Astrocyte (in vitro differentiated cells and primary cell): ENCODE data around the gene HECW1. TPM values are rescaled to one million over a fixed set of nuclear protein-coding genes. Genes with fewer than 3 reads are reported as not detected.

Experiments
- DNase-seq: peaks from one replicate; pipeline ENCODE4 v3.0.0-alpha.2; 2010; ENCODE audit warnings: low read depth
- FAIRE-seq: peaks from 2 replicates; lab custom pipeline; 2011; peaks lifted over from hg19 to GRCh38; lab: Jason Lieb, UNC
- H2AFZ ChIP-seq: 2 replicates; pipeline ENCODE4 v1.6.0; 2012; ENCODE audit warnings: low read depth, low read length, inconsistent platforms
- H3K27ac ChIP-seq: 2 replicates; pipeline ENCODE4 v1.5.1; 2011; ENCODE audit warnings: low read depth, low read length, inconsistent platforms
- H3K27me3 ChIP-seq: 2 replicates; pipeline ENCODE4 v1.6.0; 2011; ENCODE audit warnings: low read length, inconsistent platforms; ENCODE audit not compliant: insufficient read depth
- H3K36me3 ChIP-seq: 2 replicates; pipeline ENCODE4 v1.5.1; 2011; ENCODE audit warnings: low read length, inconsistent platforms; ENCODE audit not compliant: insufficient read depth
- H3K4me1 ChIP-seq: 2 replicates; pipeline ENCODE4 v1.5.1; 2011; ENCODE audit warnings: low read length, inconsistent platforms; ENCODE audit not compliant: insufficient read depth
- H3K4me2 ChIP-seq: 2 replicates; pipeline ENCODE4 v1.6.0; 2012; ENCODE audit warnings: low read length, inconsistent platforms
- H3K4me3 ChIP-seq: 2 replicates; pipeline ENCODE4 v1.5.1; 2011; ENCODE audit warnings: low read depth, mild to moderate bottlenecking, low read length, inconsistent platforms; ENCODE audit not compliant: insufficient read depth
- H3K79me2 ChIP-seq: 2 replicates; pipeline ENCODE4 v1.6.0; 2012; ENCODE audit warnings: mild to moderate bottlenecking, low read length, inconsistent platforms; ENCODE audit not compliant: insufficient read depth
- H3K9ac ChIP-seq: 2 replicates; pipeline ENCODE4 v1.6.0; 2012; ENCODE audit warnings: mild to moderate bottlenecking, low read length, inconsistent platforms
- H3K9me3 ChIP-seq: 2 replicates; pipeline ENCODE4 v1.5.1; 2012; ENCODE audit warnings: low read depth, mild to moderate bottlenecking, low read length, inconsistent platforms; ENCODE audit not compliant: insufficient read depth
- H4K20me1 ChIP-seq: 2 replicates; pipeline ENCODE4 v1.6.0; 2012; ENCODE audit warnings: low read length, inconsistent platforms; ENCODE audit not compliant: insufficient read depth
- H3K27ac Mint-ChIP-seq: one replicate; pipeline ENCODE4 v1.8.0; 2021; ENCODE audit warnings: mild to moderate bottlenecking, mixed read lengths; ENCODE audit not compliant: unreplicated experiment
- H3K27me3 Mint-ChIP-seq: one replicate; pipeline ENCODE4 v1.8.0; 2021; ENCODE audit warnings: low read depth, mixed read lengths; ENCODE audit not compliant: unreplicated experiment
- H3K36me3 Mint-ChIP-seq: one replicate; pipeline ENCODE4 v1.8.0; 2021; ENCODE audit warnings: low read depth, mixed read lengths; ENCODE audit not compliant: unreplicated experiment
- H3K4me1 Mint-ChIP-seq: one replicate; pipeline ENCODE4 v1.8.0; 2021; ENCODE audit warnings: low read depth, mixed read lengths; ENCODE audit not compliant: unreplicated experiment
- H3K4me3 Mint-ChIP-seq: one replicate; pipeline ENCODE4 v1.8.0; 2021; ENCODE audit warnings: mild to moderate bottlenecking, moderate library complexity, mixed read lengths; ENCODE audit not compliant: unreplicated experiment
- H3K9me3 Mint-ChIP-seq: one replicate; pipeline ENCODE4 v1.8.0; 2021; ENCODE audit warnings: mild to moderate bottlenecking, mixed read lengths; ENCODE audit not compliant: unreplicated experiment
- CTCF ChIP-seq: IDR thresholded peaks from 2 replicates; pipeline ENCODE4 v1.5.1; 2011; ENCODE audit warnings: low read depth, mild to moderate bottlenecking, inconsistent platforms, low read length, moderate library complexity; ENCODE audit not compliant: insufficient read depth
- EZH2 ChIP-seq: IDR thresholded peaks from 2 replicates; pipeline ENCODE4 v1.6.1; 2012; ENCODE audit warnings: mild to moderate bottlenecking, low read length, inconsistent platforms; ENCODE audit not compliant: insufficient read depth
- total RNA-seq: library from RNA; stranded (reverse); gene quantifications from 2 replicates; pipeline ENCODE4 v1.2.1, GENCODE V29; 2021

HECW1 gene
- total RNA-seq, 1 donor from 2014 or later = 3.3 TPM

DNA sequence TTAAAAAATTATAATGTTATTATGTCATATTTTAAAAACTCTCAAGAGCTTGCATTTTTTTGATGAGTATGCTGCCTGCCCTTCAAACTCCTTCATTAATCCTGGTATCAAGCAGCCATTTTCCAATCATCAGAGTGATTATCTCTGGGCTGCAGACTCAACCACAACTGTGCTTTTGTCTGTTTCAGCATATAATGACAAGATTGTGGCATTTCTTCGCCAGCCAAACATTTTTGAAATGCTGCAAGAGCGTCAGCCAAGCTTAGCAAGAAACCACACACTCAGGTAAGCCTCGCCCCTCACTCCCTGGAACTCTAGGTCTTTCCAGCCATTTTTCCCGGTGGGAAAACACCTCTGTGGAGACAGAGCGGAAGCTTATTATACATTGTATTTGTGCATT, 380.4 kb downstream of the HECW1 start:
- peaks cover 19% of the 10 kb centered on the region for H3K4me1 Mint-ChIP-seq
- no peak overlapping the region for H3K4me3 Mint-ChIP-seq
- TF ChIP-seq EZH2 (no peak), CTCF (no peak)
- no peaks in the 10 kb centered on the region for H3K9me3 ChIP-seq
- no peak overlapping the region for H2AFZ ChIP-seq
- H3K4me1 ChIP-seq = peaks cover 7% of the 10 kb centered on the region
- H3K9me3 Mint-ChIP-seq = peaks cover 3% of the 10 kb centered on the region
- no peak for FAIRE-seq
- H3K9ac ChIP-seq = no peak overlapping the region
- H3K36me3 Mint-ChIP-seq = peaks cover 1% of the 10 kb centered on the region
- H3K4me3 ChIP-seq = no peak overlapping the region
- H3K27me3 Mint-ChIP-seq = peaks cover 7% of the 10 kb centered on the region
- H4K20me1 ChIP-seq = no peaks in the 10 kb centered on the region
- no peaks in the 10 kb centered on the region for H3K79me2 ChIP-seq
- no peak overlapping the region for H3K4me2 ChIP-seq
- H3K27me3 ChIP-seq = peaks cover 38% of the 10 kb centered on the region
- H3K36me3 ChIP-seq = no peaks in the 10 kb centered on the region
- H3K27ac ChIP-seq = no peak overlapping the region
- DNase-seq = peak; percentile 52
- no peak overlapping the region for H3K27ac Mint-ChIP-seq

DNA sequence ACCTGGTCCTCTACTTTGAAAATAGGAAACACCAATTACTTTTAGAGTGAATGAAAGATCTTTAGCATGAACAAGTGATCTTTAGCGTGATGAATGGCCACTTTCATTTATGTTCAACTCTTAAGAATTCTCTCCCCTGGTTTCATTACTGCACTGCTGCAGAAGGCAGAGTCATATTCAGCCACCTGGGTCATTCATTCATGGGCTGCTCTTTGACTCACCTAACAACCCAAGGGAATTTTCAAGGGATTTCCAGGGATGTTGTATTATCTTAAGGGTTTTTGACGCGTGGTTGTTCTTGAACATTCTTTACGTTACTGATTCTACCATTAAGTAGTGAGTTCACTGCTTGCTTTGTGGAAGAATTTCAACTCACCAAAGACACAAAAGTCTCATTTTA, 383.1 kb downstream of the HECW1 start:
- H3K79me2 ChIP-seq = no peaks in the 10 kb centered on the region
- H3K27me3 ChIP-seq = peaks cover 45% of the 10 kb centered on the region
- TF ChIP-seq CTCF (no peak), EZH2 (no peak)
- no peaks in the 10 kb centered on the region for H3K36me3 ChIP-seq
- no peaks in the 10 kb centered on the region for H3K9me3 ChIP-seq
- Mint-ChIP-seq H3K36me3 (peaks cover 1% of the 10 kb centered on the region), H3K27me3 (peaks cover 9% of the 10 kb centered on the region), H3K4me3 (no peak overlapping the region), H3K27ac (no peak overlapping the region), H3K4me1 (peaks cover 12% of the 10 kb centered on the region), H3K9me3 (peaks cover 7% of the 10 kb centered on the region)
- H3K4me3 ChIP-seq = no peak overlapping the region
- no peak overlapping the region for H3K9ac ChIP-seq
- H4K20me1 ChIP-seq = no peaks in the 10 kb centered on the region
- FAIRE-seq (no peak), DNase-seq (no peak)
- H3K4me1 ChIP-seq = peaks cover 7% of the 10 kb centered on the region
- H3K4me2 ChIP-seq = no peak overlapping the region
- no peak overlapping the region for H2AFZ ChIP-seq
- H3K27ac ChIP-seq = no peak overlapping the region

DNA sequence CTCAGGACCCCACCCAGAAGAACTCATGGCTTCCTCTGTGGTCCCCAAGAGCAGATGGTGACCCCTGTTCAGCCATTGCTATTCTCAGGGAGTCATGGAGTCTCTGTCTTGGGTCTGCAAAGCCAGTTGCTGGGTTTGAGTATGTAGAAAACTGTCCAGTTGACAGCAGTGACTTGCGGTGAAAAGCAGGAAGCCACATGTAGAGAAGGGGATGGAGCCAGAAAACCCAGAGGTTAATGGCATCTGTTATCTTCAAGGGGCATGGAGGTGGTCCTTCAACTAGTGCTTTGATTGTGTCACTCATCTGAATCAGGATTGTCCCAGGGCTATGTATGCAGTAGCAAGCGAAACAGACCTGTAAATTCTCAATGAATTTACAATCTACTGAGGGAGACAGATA, 384.1 kb downstream of the HECW1 start:
- H3K27me3 ChIP-seq = peaks cover 47% of the 10 kb centered on the region
- TF ChIP-seq EZH2 = no peak
- no peak for TF ChIP-seq CTCF

More for the DNA sequence above, 384.1 kb downstream of the HECW1 start:
- no peaks in the 10 kb centered on the region for H3K36me3 ChIP-seq
- H3K4me3 Mint-ChIP-seq = no peak overlapping the region
- H3K36me3 Mint-ChIP-seq = peaks cover 1% of the 10 kb centered on the region
- DNase-seq = no peak
- no peak overlapping the region for H3K4me2 ChIP-seq
- H3K27ac ChIP-seq = no peak overlapping the region
- FAIRE-seq = no peak
- no peak overlapping the region for H3K27ac Mint-ChIP-seq
- peaks cover 7% of the 10 kb centered on the region for H3K9me3 Mint-ChIP-seq
- H3K4me3 ChIP-seq = no peak overlapping the region
- no peaks in the 10 kb centered on the region for H3K9me3 ChIP-seq
- no peak overlapping the region for H2AFZ ChIP-seq
- peaks cover 7% of the 10 kb centered on the region for H3K4me1 ChIP-seq
- peaks cover 9% of the 10 kb centered on the region for H3K27me3 Mint-ChIP-seq
- H3K4me1 Mint-ChIP-seq = peaks cover 12% of the 10 kb centered on the region
- H3K9ac ChIP-seq = no peak overlapping the region
- H3K79me2 ChIP-seq = no peaks in the 10 kb centered on the region
- H4K20me1 ChIP-seq = no peaks in the 10 kb centered on the region
